HCT116 (cell line): Measurements from ENCODE around the gene TTC38. TPM values are rescaled to one million over a fixed set of nuclear protein-coding genes. Genes with fewer than 3 reads are reported as not detected.

Experiments
- ATAC-seq: fragments of 200-7000 bp; cut with Tn5 transposase; 2 replicates; pipeline ENCODE4 v1.9.1; 2020; ENCODE audit warnings: mild to moderate bottlenecking, moderate library complexity
- BruUV-seq: library from RNA; stranded (reverse); fragments of 400-500 nt; replicated peaks from 2 replicates; lab custom pipeline; 2021; lab: Mats Ljungman, UMichigan
- CTCF ChIA-PET: fragments of 300-600 bp; sonication (Branson Sonifier 250); formaldehyde crosslinking; loops from one replicate; lab custom pipeline; 2021; ENCODE audit warnings: antibody characterized with exemption; lab: Charles Lee
- POLR2A ChIA-PET: fragments of 300-600, 350-600 bp; sonication (Branson Sonifier 250); formaldehyde crosslinking; loops from one replicate; lab custom pipeline; 2021; ENCODE audit warnings: antibody characterized with exemption; lab: Charles Lee
- RAD21 ChIA-PET, 2 experiments: fragments of 300-600 bp; sonication (Branson Sonifier 250); formaldehyde crosslinking; loops; one replicate each; lab custom pipeline; 2023; ENCODE audit warnings: low total read pairs in 2 of 2; ENCODE audit not compliant: uncharacterized antibody in 2 of 2, unreplicated experiment in 2 of 2, low non-redundant PET in 1 of 2; lab: Charles Lee
- DNase-seq: peaks from one replicate; pipeline ENCODE4 v3.0.0-alpha.2; 2010; ENCODE audit warnings: low read depth, low spot score
- H2AFZ ChIP-seq: fragments of 200-600 bp; shearing (Covaris generic), sonication (generic); 2 replicates; pipeline ENCODE4 v1.6.1; 2017; ENCODE audit warnings: low read depth, mixed run types, mixed read lengths, antibody characterized with exemption, low read length; ENCODE audit not compliant: poor library complexity, severe bottlenecking
- H3K27ac ChIP-seq: 2 replicates; pipeline ENCODE4 v1.5.1; 2012; ENCODE audit warnings: low read depth, low read length
- H3K27me3 ChIP-seq: fragments of 200-600 bp; sonication (generic); 2 replicates; pipeline ENCODE4 v1.6.1; 2016; ENCODE audit warnings: mixed run types, low read length, mixed read lengths; ENCODE audit not compliant: insufficient read depth
- H3K36me3 ChIP-seq, 2 experiments: fragments of 200-500 bp in 1 of 2; fragments of 200-600 bp in 1 of 2; sonication (Bioruptor generic) in 1 of 2; sonication (generic) in 1 of 2; 2 replicates each; pipeline versions ENCODE4 v1.5.1 to v1.6.1; 2014 to 2016; ENCODE audit warnings: low read length in 2 of 2, inconsistent platforms in 1 of 2, mixed read lengths in 1 of 2, mixed run types in 1 of 2; ENCODE audit not compliant: insufficient read depth in 2 of 2, control insufficient read depth in 1 of 2
- H3K4me1 ChIP-seq, 2 experiments: fragments of 200-600 bp in 1 of 2; sonication (generic) in 1 of 2; 2 replicates each; pipeline versions ENCODE4 v1.5.1 to v1.6.1; 2012 to 2017; ENCODE audit warnings: low read length in 2 of 2, inconsistent platforms in 1 of 2, mild to moderate bottlenecking in 1 of 2, mixed read lengths in 1 of 2, mixed run types in 1 of 2, moderate library complexity in 1 of 2; ENCODE audit not compliant: insufficient read depth in 2 of 2, control insufficient read depth in 1 of 2
- H3K4me2 ChIP-seq: fragments of 200-600 bp; sonication (generic); 2 replicates; pipeline ENCODE4 v1.6.1; 2017; ENCODE audit warnings: mixed run types, low read length, mixed read lengths
- H3K4me3 ChIP-seq, 2 experiments: fragments of 200-600 bp in 1 of 2; sonication (generic) in 1 of 2; replicated peaks in 1 of 2; 2 replicates each; pipeline ENCODE4 v1.5.1; 2011 to 2016; ENCODE audit warnings: low read length in 2 of 2, control low read depth in 1 of 2, low read depth in 1 of 2, mild to moderate bottlenecking in 1 of 2, mixed read lengths in 1 of 2, mixed run types in 1 of 2
- H3K79me2 ChIP-seq: fragments of 200-600 bp; sonication (generic); 2 replicates; pipeline ENCODE4 v1.6.1; 2017; ENCODE audit warnings: mild to moderate bottlenecking, mixed run types, low read length, moderate library complexity, mixed read lengths; ENCODE audit not compliant: insufficient read depth
- H3K9ac ChIP-seq: fragments of 200-600 bp; sonication (generic); 2 replicates; pipeline ENCODE4 v1.6.1; 2016; ENCODE audit warnings: low read length, mixed read lengths
- H3K9me2 ChIP-seq: fragments of 200-600 bp; sonication (generic), shearing (Covaris generic); 2 replicates; pipeline ENCODE4 v1.6.1; 2017; ENCODE audit warnings: mixed run types, mild to moderate bottlenecking, moderate library complexity; ENCODE audit not compliant: insufficient read depth
- H3K9me3 ChIP-seq, 2 experiments: fragments of 200-500 bp in 1 of 2; fragments of 200-600 bp in 1 of 2; sonication (Bioruptor generic) in 1 of 2; sonication (generic) in 1 of 2; 2 replicates each; pipeline ENCODE4 v1.6.1; 2014 to 2017; ENCODE audit warnings: low read length in 2 of 2, mixed read lengths in 2 of 2, inconsistent platforms in 1 of 2, low read depth in 1 of 2, mild to moderate bottlenecking in 1 of 2, mixed run types in 1 of 2, moderate library complexity in 1 of 2; ENCODE audit not compliant: control insufficient read depth in 1 of 2, insufficient read depth in 1 of 2
- H4K20me1 ChIP-seq: fragments of 200-600 bp; sonication (generic), shearing (Covaris generic); 2 replicates; pipeline ENCODE4 v1.6.1; 2017; ENCODE audit warnings: mixed run types, mild to moderate bottlenecking, moderate library complexity; ENCODE audit not compliant: insufficient read depth
- CBX3 ChIP-seq: IDR thresholded peaks from 2 replicates; pipeline ENCODE4 v1.6.1; 2012; ENCODE audit warnings: low read depth
- CEBPB ChIP-seq: IDR thresholded peaks from 2 replicates; pipeline ENCODE4 v1.6.1; 2012; ENCODE audit warnings: low read depth
- ELF1 ChIP-seq: IDR thresholded peaks from 2 replicates; pipeline ENCODE4 v1.6.1; 2012; ENCODE audit warnings: low read depth, borderline replicate concordance
- EZH2 ChIP-seq: fragments of 200-600 bp; sonication (generic); IDR thresholded peaks from 2 replicates; pipeline ENCODE4 v1.6.1; 2017; ENCODE audit warnings: antibody characterized with exemption, mixed run types
- EZH2phosphoT487 ChIP-seq: fragments of 200-600 bp; IDR thresholded peaks from 2 replicates; pipeline ENCODE4 v1.6.1; 2018; ENCODE audit warnings: antibody characterized with exemption, borderline replicate concordance
- JUND ChIP-seq: IDR thresholded peaks from 2 replicates; pipeline ENCODE4 v1.6.1; 2012
- POLR2A ChIP-seq: IDR thresholded peaks from 2 replicates; pipeline ENCODE4 v1.7.0; 2011; ENCODE audit warnings: borderline replicate concordance; ENCODE audit not compliant: insufficient read depth, insufficient read length; ENCODE audit errors: extremely low read depth
- POLR2AphosphoS5 ChIP-seq: IDR thresholded peaks from 2 replicates; pipeline ENCODE4 v1.6.1; 2011; ENCODE audit warnings: mild to moderate bottlenecking, low read depth, low read length, moderate library complexity
- RAD21 ChIP-seq: IDR thresholded peaks from 2 replicates; pipeline ENCODE4 v1.6.1; 2012; ENCODE audit warnings: low read depth, mild to moderate bottlenecking
- SP1 ChIP-seq: IDR thresholded peaks from 2 replicates; pipeline ENCODE4 v1.6.1; 2012; ENCODE audit warnings: low read depth
- SRF ChIP-seq: IDR thresholded peaks from 2 replicates; pipeline ENCODE4 v1.6.1; 2012; ENCODE audit warnings: low read depth
- YY1 ChIP-seq: IDR thresholded peaks from 2 replicates; pipeline ENCODE4 v1.6.1; 2011; ENCODE audit warnings: low read length, low read depth, moderate library complexity, mild to moderate bottlenecking; ENCODE audit not compliant: insufficient replicate concordance; ENCODE audit errors: extremely low read depth
- ZFX ChIP-seq: fragments of 450-650 bp; IDR thresholded peaks from 2 replicates; pipeline ENCODE4 v1.6.1; 2017
- ZNF274 ChIP-seq: fragments of 200-500 bp; sonication (Bioruptor generic); IDR thresholded peaks from 2 replicates; pipeline ENCODE4 v1.6.1; 2014; ENCODE audit warnings: mild to moderate bottlenecking, low read depth, low read length, inconsistent platforms
- intact Hi-C: fragments of 100-400 bp; cut with micrococcal nuclease; formaldehyde crosslinking; loops from 2 replicates; pipeline ENCODE4 v1.10.0; 2022
- total RNA-seq: library from RNA; stranded (reverse); gene quantifications from one replicate; pipeline ENCODE4 v1.2.1, GENCODE V29; 2021; ENCODE audit not compliant: unreplicated experiment
- TF ChIP-seq, protein P1 (sequence below): IDR thresholded peaks from 2 replicates; pipeline ENCODE4 v1.6.1; 2012
- TF ChIP-seq, protein P2 (sequence below), 3 experiments: fragments of 200-600 bp in 1 of 3; sonication (generic) in 1 of 3; IDR thresholded peaks in 2 of 3; conservative IDR thresholded peaks in 1 of 3; 2 replicates each; pipeline ENCODE4 v1.5.1; 2012 to 2017; ENCODE audit warnings: low read depth in 2 of 3, low read length in 2 of 3, antibody characterized with exemption in 1 of 3, borderline replicate concordance in 1 of 3, control low read depth in 1 of 3, mild to moderate bottlenecking in 1 of 3, mixed read lengths in 1 of 3, mixed run types in 1 of 3, moderate library complexity in 1 of 3; ENCODE audit not compliant: insufficient read depth in 1 of 3

TTC38 gene
- total RNA-seq, 1 experiment from 2014 or later = 22.9 TPM

- Histone ChIP-seq H3K4me2 (no peak overlapping the region), H3K79me2 (peaks cover 20% of the 10 kb centered on the region), H4K20me1 (no peaks in the 10 kb centered on the region), H3K36me3 (no peaks in the 10 kb centered on the region), H3K27me3 (no peaks in the 10 kb centered on the region), H3K9me2 (no peaks in the 10 kb centered on the region), H2AFZ (no peak overlapping the region), H3K4me1 (peaks cover 5 to 20% of the 10 kb centered on the region in 2 experiments; a peak in 3 of 4 replicates), H3K4me3 (no peak overlapping the region), H3K27ac (no peak overlapping the region), H3K9ac (no peak overlapping the region), H3K9me3 (no peaks in the 10 kb centered on the region)
- ATAC-seq = no peak
- ChIA-PET CTCF (no interaction called here), RAD21 (no interaction called here), POLR2A (no interaction called here)
- BruUV-seq = no TSS peak
- DNase-seq = no peak
- no peak for TF ChIP-seq SP1
- no peak for TF ChIP-seq SRF
- TF ChIP-seq, protein P1, sequence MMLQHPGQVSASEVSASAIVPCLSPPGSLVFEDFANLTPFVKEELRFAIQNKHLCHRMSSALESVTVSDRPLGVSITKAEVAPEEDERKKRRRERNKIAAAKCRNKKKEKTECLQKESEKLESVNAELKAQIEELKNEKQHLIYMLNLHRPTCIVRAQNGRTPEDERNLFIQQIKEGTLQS = no peak
- no peak for TF ChIP-seq EZH2
- no peak for TF ChIP-seq EZH2phosphoT487
- no peak for TF ChIP-seq JUND
- no peak for TF ChIP-seq ZNF274
- TF ChIP-seq, protein P2, sequence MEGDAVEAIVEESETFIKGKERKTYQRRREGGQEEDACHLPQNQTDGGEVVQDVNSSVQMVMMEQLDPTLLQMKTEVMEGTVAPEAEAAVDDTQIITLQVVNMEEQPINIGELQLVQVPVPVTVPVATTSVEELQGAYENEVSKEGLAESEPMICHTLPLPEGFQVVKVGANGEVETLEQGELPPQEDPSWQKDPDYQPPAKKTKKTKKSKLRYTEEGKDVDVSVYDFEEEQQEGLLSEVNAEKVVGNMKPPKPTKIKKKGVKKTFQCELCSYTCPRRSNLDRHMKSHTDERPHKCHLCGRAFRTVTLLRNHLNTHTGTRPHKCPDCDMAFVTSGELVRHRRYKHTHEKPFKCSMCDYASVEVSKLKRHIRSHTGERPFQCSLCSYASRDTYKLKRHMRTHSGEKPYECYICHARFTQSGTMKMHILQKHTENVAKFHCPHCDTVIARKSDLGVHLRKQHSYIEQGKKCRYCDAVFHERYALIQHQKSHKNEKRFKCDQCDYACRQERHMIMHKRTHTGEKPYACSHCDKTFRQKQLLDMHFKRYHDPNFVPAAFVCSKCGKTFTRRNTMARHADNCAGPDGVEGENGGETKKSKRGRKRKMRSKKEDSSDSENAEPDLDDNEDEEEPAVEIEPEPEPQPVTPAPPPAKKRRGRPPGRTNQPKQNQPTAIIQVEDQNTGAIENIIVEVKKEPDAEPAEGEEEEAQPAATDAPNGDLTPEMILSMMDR (IDR thresholded peaks at IDR 0.05 in 2 of 3, conservative IDR thresholded peaks at IDR 0.05 in 1 of 3; ENCODE audit: borderline replicate concordance in 1 of 3, insufficient read depth in 1 of 3, low read depth in 2 of 3, low read length in 2 of 3) = no peak
- no peak for TF ChIP-seq ELF1
- no peak for TF ChIP-seq RAD21
- TF ChIP-seq CEBPB = no peak
- no peak for TF ChIP-seq POLR2AphosphoS5
- TF ChIP-seq CBX3 = no peak
- TF ChIP-seq YY1 = no peak
- no peak for TF ChIP-seq ZFX
- TF ChIP-seq POLR2A = no peak
- intact Hi-C loops = loop anchor here (10.0 kb wide), 1 partner anchor 93 kb away; the partner anchor contains the start of gene PPARA
These were observed 20.3 kb upstream of the TTC38 start for GRCh38 chr22:46247443-46247975.
